MM.1S (cell line): ENCODE measurements around the gene EPHA7.

Experiments
- EZH2phosphoT487 ChIP-seq: fragments of 300-600 bp; sonication (generic); IDR thresholded peaks from 2 replicates; pipeline ENCODE4 v1.6.1; 2018; ENCODE audit warnings: antibody characterized with exemption, low read length
- TF ChIP-seq, protein P1 (sequence below): fragments of 300-600 bp; sonication (generic); IDR thresholded peaks from 2 replicates; pipeline ENCODE4 v1.5.1; 2016; ENCODE audit warnings: antibody characterized with exemption, low read length, mixed read lengths

DNA sequence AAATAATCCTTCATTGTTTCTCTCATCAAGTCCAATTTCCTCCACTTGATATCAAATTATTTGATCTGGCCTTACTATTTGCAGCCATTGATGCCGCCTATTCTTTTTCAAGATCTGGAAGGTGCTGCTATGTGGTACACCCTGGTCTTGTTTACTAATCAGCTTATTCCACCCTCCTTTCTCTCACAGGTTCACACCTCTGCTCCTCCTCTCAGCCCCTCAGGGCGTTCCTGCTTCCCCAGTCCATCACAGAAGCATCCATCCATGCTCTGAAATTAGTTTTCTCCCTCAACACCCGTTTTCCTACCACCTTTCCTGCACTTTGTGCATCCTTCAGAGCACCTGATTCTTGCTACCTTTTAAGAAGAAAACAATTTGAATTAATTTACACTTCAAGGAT, 183.6 kb downstream of the EPHA7 start:
- TF ChIP-seq, protein P1, sequence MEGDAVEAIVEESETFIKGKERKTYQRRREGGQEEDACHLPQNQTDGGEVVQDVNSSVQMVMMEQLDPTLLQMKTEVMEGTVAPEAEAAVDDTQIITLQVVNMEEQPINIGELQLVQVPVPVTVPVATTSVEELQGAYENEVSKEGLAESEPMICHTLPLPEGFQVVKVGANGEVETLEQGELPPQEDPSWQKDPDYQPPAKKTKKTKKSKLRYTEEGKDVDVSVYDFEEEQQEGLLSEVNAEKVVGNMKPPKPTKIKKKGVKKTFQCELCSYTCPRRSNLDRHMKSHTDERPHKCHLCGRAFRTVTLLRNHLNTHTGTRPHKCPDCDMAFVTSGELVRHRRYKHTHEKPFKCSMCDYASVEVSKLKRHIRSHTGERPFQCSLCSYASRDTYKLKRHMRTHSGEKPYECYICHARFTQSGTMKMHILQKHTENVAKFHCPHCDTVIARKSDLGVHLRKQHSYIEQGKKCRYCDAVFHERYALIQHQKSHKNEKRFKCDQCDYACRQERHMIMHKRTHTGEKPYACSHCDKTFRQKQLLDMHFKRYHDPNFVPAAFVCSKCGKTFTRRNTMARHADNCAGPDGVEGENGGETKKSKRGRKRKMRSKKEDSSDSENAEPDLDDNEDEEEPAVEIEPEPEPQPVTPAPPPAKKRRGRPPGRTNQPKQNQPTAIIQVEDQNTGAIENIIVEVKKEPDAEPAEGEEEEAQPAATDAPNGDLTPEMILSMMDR = no peak
- TF ChIP-seq EZH2phosphoT487 = no peak
